Activated naive CD8-positive, alpha-beta T cell treated with anti-CD3 and anti-CD28 coated beads, Interleukin-2, amount 50 U/mL, for 24 hours (primary cell): ENCODE measurements around the gene POU2F2.

Experiments
- ATAC-seq: fragments of 150-1000 bp; cut with Tn5 transposase; one replicate; pipeline ENCODE4 v1.10.0; 2021
- DNase-seq: peaks from one replicate; pipeline ENCODE4 v3.0.0; 2021
- H3K27ac Mint-ChIP-seq: one replicate; pipeline ENCODE4 v1.8.0; 2021; ENCODE audit warnings: mild to moderate bottlenecking, mixed read lengths
- H3K27me3 Mint-ChIP-seq: one replicate; pipeline ENCODE4 v1.8.0; 2021; ENCODE audit warnings: mixed read lengths
- H3K36me3 Mint-ChIP-seq: one replicate; pipeline ENCODE4 v1.8.0; 2021; ENCODE audit warnings: low read depth, mixed read lengths
- H3K4me1 Mint-ChIP-seq: one replicate; pipeline ENCODE4 v1.8.0; 2021; ENCODE audit warnings: mixed read lengths
- H3K4me3 Mint-ChIP-seq: one replicate; pipeline ENCODE4 v1.8.0; 2021; ENCODE audit warnings: mild to moderate bottlenecking, moderate library complexity, mixed read lengths
- H3K9me3 Mint-ChIP-seq: one replicate; pipeline ENCODE4 v1.8.0; 2021; ENCODE audit warnings: mixed read lengths

Gene POU2F2

GRCh38 chr19:42166316-42166715, 34.1 kb upstream of the POU2F2 start:
- H3K9me3 Mint-ChIP-seq, result no peaks in the 10 kb centered on the region
- no peak overlapping the region for H3K4me3 Mint-ChIP-seq
- H3K27ac Mint-ChIP-seq, result no peak overlapping the region
- no peak for DNase-seq
- H3K27me3 Mint-ChIP-seq, result no peaks in the 10 kb centered on the region
- no peaks in the 10 kb centered on the region for H3K4me1 Mint-ChIP-seq
- no peaks in the 10 kb centered on the region for H3K36me3 Mint-ChIP-seq
- ATAC-seq, result no peak

GRCh38 chr19:42165146-42165545, 32.9 kb upstream of the POU2F2 start:
- no peaks in the 10 kb centered on the region for H3K36me3 Mint-ChIP-seq
- H3K27ac Mint-ChIP-seq, result no peak overlapping the region
- no peaks in the 10 kb centered on the region for H3K4me1 Mint-ChIP-seq
- H3K4me3 Mint-ChIP-seq, result no peak overlapping the region
- no peaks in the 10 kb centered on the region for H3K27me3 Mint-ChIP-seq
- no peak for ATAC-seq
- DNase-seq, result no peak
- H3K9me3 Mint-ChIP-seq, result no peaks in the 10 kb centered on the region

DNA sequence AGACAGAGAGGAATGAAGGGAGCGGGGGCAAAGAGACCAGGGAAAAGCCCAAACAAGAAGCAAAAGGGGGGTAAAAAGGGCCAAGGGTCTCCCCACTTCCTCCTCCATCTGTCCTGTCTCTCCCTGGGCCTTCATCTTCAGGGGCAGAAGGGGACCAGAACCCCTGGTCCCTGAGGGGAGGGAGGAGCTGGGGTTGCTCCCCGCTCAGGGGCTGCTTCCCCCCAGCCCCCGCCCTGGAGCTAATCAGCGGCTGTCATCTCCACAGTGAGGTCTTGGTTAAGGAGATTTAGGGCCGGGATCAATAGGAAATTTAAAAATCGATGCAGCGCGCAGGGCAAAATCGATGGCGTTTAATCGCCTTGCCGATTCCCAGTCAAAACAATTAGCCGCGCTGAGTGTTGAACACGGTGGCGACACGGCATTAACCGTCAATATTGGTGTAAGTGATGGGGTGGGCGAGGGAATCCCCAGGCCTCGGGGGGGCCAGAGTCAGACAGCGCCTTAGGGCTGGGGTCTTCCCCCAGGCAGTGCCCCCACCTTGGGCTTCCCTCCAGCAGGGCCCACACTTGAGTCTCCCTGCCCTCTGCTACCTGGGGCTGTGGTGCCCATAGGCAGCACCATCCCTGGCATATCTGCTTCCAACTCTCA, 29.5 kb upstream of the POU2F2 start:
- DNase-seq, result no peak
- Mint-ChIP-seq H3K27ac (no peak overlapping the region), H3K27me3 (no peaks in the 10 kb centered on the region), H3K4me1 (no peaks in the 10 kb centered on the region), H3K36me3 (no peaks in the 10 kb centered on the region), H3K9me3 (no peaks in the 10 kb centered on the region), H3K4me3 (no peak overlapping the region)
- no peak for ATAC-seq

DNA sequence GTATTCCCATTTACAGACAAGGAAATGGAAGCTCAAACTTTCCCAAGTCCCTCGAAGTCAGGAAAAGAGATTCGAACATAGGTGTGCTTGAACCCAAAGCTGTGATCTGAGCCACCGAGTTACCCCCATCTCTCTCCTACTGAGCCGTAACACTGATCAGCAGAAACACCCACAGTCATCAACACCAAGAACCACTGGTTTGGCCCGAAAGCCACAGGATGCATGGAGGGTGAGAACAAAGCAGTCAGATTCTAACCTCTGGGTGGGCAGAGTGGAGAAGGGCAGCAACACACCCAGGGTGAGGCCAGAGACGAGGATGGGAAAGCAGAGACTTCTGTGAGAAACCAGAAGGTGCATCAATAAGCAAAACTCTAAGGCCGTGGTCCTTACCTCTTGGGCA, 27.7 kb upstream of the POU2F2 start:
- H3K36me3 Mint-ChIP-seq, result no peaks in the 10 kb centered on the region
- peaks cover 4% of the 10 kb centered on the region for H3K4me1 Mint-ChIP-seq
- H3K27ac Mint-ChIP-seq, result no peak overlapping the region
- no peak overlapping the region for H3K4me3 Mint-ChIP-seq
- DNase-seq (no peak), ATAC-seq (no peak)
- no peaks in the 10 kb centered on the region for H3K9me3 Mint-ChIP-seq
- H3K27me3 Mint-ChIP-seq, result peaks cover 2% of the 10 kb centered on the region

DNA sequence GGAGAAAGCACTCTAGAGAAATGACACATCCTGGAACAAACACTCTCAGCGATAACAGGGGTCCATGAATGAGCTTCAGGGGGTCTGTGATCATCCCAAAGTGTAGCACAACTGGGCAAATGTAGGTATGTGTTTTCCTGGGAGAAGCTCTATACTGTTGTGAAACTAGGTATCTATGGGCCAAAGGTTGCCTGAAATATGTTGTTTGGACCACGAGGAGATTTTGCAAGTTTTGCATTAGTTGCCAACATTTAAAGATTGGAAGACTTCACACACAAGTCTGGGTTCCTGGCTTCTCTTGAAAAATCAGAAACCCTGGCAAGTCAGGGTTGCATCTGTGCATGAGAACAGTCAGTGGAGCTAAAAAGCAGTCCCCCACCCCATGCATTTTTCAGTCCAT, 26.7 kb upstream of the POU2F2 start:
- peaks cover 2% of the 10 kb centered on the region for H3K27me3 Mint-ChIP-seq
- no peak overlapping the region for H3K4me3 Mint-ChIP-seq
- H3K4me1 Mint-ChIP-seq, result peaks cover 12% of the 10 kb centered on the region
- ATAC-seq, result no peak
- no peaks in the 10 kb centered on the region for H3K9me3 Mint-ChIP-seq
- H3K27ac Mint-ChIP-seq, result no peak overlapping the region
- no peaks in the 10 kb centered on the region for H3K36me3 Mint-ChIP-seq
- DNase-seq, result no peak

- Mint-ChIP-seq H3K36me3 (no peaks in the 10 kb centered on the region), H3K27me3 (peaks cover 2% of the 10 kb centered on the region), H3K27ac (no peak overlapping the region), H3K9me3 (no peaks in the 10 kb centered on the region), H3K4me1 (peaks cover 12% of the 10 kb centered on the region), H3K4me3 (no peak overlapping the region)
- no peak for DNase-seq
- no peak for ATAC-seq
Observed at GRCh38 chr19:42156571-42156970, 24.3 kb upstream of the POU2F2 start.

- peaks cover 12% of the 10 kb centered on the region for H3K4me1 Mint-ChIP-seq
- DNase-seq, result no peak
- ATAC-seq, result no peak
- H3K9me3 Mint-ChIP-seq, result no peaks in the 10 kb centered on the region
- H3K36me3 Mint-ChIP-seq, result no peaks in the 10 kb centered on the region
- no peak overlapping the region for H3K4me3 Mint-ChIP-seq
- H3K27me3 Mint-ChIP-seq, result peaks cover 2% of the 10 kb centered on the region
- no peak overlapping the region for H3K27ac Mint-ChIP-seq
Observed at GRCh38 chr19:42155796-42156195, 23.6 kb upstream of the POU2F2 start.

GRCh38 chr19:42154471-42155323, 22.5 kb upstream of the POU2F2 start:
- peaks cover 2% of the 10 kb centered on the region for H3K27me3 Mint-ChIP-seq

GRCh38 chr19:42153672-42154433, 21.6 kb upstream of the POU2F2 start:
- peaks cover 6% of the 10 kb centered on the region for H3K27me3 Mint-ChIP-seq
- H3K4me1 Mint-ChIP-seq, result peaks cover 19% of the 10 kb centered on the region
- no peaks in the 10 kb centered on the region for H3K36me3 Mint-ChIP-seq
- DNase-seq (no peak), ATAC-seq (no peak)
- no peak overlapping the region for H3K27ac Mint-ChIP-seq
- no peaks in the 10 kb centered on the region for H3K9me3 Mint-ChIP-seq
- H3K4me3 Mint-ChIP-seq, result no peak overlapping the region

More at GRCh38 chr19:42154471-42155323, 22.5 kb upstream of the POU2F2 start:
- Mint-ChIP-seq H3K4me3 (no peak overlapping the region), H3K9me3 (no peaks in the 10 kb centered on the region), H3K27ac (peak overlapping the region; percentile 24), H3K36me3 (no peaks in the 10 kb centered on the region), H3K4me1 (peaks cover 12% of the 10 kb centered on the region)
- no peak for DNase-seq
- peak; percentile 11 for ATAC-seq

GRCh38 chr19:42152910-42153671, 20.8 kb upstream of the POU2F2 start:
- no peaks in the 10 kb centered on the region for H3K9me3 Mint-ChIP-seq
- H3K36me3 Mint-ChIP-seq, result no peaks in the 10 kb centered on the region
- peaks cover 26% of the 10 kb centered on the region for H3K4me1 Mint-ChIP-seq
- no peak overlapping the region for H3K4me3 Mint-ChIP-seq
- no peak overlapping the region for H3K27ac Mint-ChIP-seq
- DNase-seq (no peak), ATAC-seq (no peak)
- H3K27me3 Mint-ChIP-seq, result peaks cover 6% of the 10 kb centered on the region

DNA sequence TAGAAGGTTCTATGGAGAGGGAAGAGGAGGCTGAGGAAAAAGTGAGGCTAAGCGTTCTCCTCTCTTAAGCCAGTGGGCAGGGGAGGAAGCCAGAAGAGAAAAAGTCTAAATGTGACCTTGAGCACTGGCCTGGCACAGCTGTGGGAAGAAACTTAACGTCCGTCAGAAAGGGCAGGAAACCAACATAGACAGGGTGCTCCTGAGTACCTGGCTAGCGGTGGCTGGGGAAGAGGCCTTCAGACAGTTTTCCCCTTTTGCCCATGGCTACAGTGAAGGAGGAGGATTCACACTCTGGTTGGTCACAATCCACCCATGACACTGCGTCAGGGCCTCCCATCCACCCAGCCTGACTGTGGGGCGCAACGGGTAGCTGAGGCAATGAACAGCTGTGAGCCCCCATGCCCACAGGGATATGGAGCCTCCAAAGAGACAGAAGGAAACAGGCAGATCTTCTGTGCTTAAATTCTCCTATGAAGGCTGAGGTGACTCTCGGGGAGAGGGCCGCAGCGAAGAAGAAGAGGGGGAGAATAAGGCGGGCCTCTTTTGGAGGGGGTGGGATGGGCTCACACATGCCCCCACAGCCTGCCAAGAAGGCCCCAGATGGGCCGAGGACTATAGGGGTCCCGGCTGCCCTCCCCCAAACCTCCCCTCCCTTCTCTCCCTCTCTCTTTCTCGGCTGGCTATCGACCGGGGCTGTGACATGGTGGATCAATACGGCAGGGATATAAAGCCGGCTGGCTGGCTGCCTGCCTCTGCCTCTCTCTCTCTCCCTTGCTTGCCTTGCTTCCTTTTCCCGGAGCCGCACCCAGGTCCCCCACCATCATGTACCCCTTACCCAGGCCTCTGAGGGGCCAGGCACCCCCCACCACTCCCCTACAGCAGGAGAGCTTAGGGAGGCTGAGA, 19.8 kb upstream of the POU2F2 start:
- Mint-ChIP-seq H3K36me3 (no peaks in the 10 kb centered on the region), H3K27ac (no peak overlapping the region), H3K4me1 (peaks cover 29% of the 10 kb centered on the region), H3K9me3 (no peaks in the 10 kb centered on the region), H3K4me3 (no peak overlapping the region), H3K27me3 (peaks cover 6% of the 10 kb centered on the region)
- ATAC-seq (no peak), DNase-seq (no peak)

- no peak for DNase-seq
- H3K4me3 Mint-ChIP-seq, result no peak overlapping the region
- no peaks in the 10 kb centered on the region for H3K36me3 Mint-ChIP-seq
- no peaks in the 10 kb centered on the region for H3K9me3 Mint-ChIP-seq
- H3K27ac Mint-ChIP-seq, result no peak overlapping the region
- ATAC-seq, result no peak
- peaks cover 4% of the 10 kb centered on the region for H3K27me3 Mint-ChIP-seq
- H3K4me1 Mint-ChIP-seq, result peaks cover 29% of the 10 kb centered on the region
Observed at GRCh38 chr19:42150911-42151361, 18.7 kb upstream of the POU2F2 start.

DNA sequence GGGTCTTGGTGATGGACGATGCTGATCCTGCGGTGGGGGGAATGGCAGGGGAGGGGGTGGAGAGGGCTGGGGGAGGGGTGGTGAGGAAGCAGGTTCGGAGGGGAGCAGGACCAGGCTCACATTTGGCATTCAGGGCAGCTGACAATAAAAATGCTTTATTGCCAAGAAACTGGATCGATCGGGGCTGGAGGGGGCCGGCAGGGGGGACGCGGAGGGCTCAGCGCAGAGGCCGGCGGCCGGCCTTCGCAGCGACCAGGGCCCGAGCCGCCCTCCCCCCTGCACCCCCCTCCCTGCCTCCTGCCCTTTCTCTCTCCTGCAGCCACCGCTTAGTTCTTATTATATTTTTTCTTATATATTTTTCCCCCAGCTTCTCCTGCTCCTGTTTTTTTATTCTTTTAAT, 18.1 kb upstream of the POU2F2 start:
- no peak overlapping the region for H3K27ac Mint-ChIP-seq
- no peak overlapping the region for H3K4me3 Mint-ChIP-seq
- no peaks in the 10 kb centered on the region for H3K9me3 Mint-ChIP-seq
- H3K36me3 Mint-ChIP-seq, result no peaks in the 10 kb centered on the region
- peaks cover 29% of the 10 kb centered on the region for H3K4me1 Mint-ChIP-seq
- no peak for DNase-seq
- no peak for ATAC-seq
- H3K27me3 Mint-ChIP-seq, result peaks cover 4% of the 10 kb centered on the region
